Testis (tissue), 2 donors: ENCODE data around the gene GART.

Experiments
- POLR2A ChIP-seq: fragments of 450-650 bp; IDR thresholded peaks from one replicate; pipeline ENCODE4 v1.6.1; 2017; ENCODE audit warnings: antibody characterized with exemption, mild to moderate bottlenecking, moderate library complexity
- TF ChIP-seq, protein P1 (sequence below), 3 experiments: fragments of 450-650 bp in 2 of 3; fragments of 200-600 bp in 1 of 3; sonication (generic) in 1 of 3; IDR thresholded peaks; one replicate each; pipeline ENCODE4 v1.5.1; 2016 to 2019; ENCODE audit warnings: antibody characterized with exemption in 3 of 3, mild to moderate bottlenecking in 2 of 3, moderate library complexity in 1 of 3

DNA sequence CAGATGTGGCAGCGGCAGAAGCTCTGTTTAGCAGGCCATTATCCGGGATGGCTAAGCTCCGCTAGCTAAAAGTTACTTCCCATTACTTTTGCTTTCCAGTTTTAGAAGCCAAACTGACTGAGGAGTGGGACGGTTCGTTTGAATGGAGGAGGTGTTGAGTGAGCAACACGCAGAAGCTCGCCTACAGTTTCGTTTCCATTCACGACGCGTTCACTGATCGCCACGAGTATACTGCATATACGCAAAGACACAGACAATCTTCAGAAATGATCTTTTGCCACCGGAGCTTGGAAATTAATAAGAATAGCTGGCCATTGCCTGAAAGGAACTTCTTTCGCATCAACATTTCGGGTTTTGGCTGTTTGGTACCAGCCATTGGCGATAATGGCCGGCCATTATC lies 15.5 kb upstream of the GART start:
- TF ChIP-seq, protein P1, sequence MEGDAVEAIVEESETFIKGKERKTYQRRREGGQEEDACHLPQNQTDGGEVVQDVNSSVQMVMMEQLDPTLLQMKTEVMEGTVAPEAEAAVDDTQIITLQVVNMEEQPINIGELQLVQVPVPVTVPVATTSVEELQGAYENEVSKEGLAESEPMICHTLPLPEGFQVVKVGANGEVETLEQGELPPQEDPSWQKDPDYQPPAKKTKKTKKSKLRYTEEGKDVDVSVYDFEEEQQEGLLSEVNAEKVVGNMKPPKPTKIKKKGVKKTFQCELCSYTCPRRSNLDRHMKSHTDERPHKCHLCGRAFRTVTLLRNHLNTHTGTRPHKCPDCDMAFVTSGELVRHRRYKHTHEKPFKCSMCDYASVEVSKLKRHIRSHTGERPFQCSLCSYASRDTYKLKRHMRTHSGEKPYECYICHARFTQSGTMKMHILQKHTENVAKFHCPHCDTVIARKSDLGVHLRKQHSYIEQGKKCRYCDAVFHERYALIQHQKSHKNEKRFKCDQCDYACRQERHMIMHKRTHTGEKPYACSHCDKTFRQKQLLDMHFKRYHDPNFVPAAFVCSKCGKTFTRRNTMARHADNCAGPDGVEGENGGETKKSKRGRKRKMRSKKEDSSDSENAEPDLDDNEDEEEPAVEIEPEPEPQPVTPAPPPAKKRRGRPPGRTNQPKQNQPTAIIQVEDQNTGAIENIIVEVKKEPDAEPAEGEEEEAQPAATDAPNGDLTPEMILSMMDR (IDR thresholded peaks at IDR 0.05), result no peak
- no peak for TF ChIP-seq POLR2A
